GM11168 (cell line): Measurements from ENCODE around the gene ABHD1.

ENCODE experiments used
- in situ Hi-C: fragments of 300-500 bp; cut with MboI; formaldehyde crosslinking; loops from one replicate; pipeline ENCODE4 v1.12.0; 2022; ENCODE audit warnings: low sequenced_read_pairs; ENCODE audit not compliant: unreplicated experiment

ABHD1 gene

DNA sequence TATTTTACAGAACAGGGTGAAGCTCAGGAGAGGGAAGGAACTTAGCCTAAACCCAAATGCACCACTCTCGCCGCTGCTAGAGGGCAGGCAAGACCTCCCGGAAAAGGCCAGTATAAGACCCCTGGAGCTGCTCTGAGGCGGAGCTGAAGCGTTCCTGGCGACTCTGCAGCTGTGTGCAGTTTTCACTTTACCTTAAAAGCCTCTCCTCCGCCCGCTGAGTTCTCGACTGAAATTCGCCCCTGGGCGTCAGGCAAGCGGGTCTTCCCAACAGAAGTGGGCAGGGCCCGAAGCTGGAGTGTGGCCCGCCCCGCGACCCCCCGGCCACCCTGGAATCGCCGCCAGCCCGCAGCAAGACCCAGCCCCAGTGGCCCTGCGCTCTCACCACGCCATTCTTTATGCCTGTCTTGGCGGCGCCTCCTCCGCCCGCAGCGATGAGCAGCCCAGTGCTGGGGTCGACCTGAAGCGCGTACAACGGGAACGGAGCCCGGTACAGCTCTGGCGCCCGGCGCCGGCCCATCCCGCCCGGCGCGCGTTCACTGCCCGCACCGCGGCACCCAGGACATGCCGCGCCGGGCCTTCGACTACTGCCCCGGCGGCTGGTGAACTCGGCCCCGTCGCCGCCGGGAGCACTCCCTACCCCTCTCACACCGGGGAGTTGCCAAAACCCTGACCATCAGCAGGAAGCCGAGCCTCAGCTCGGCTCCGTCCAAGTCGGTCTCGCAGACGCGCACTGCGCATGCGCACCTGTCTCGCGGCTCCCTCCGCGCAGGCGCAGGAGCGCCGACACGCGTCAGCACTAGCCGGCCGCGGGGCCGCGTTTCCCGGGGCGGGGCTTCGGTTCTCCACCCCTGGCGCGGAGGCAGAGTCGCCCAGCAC lies 10.5 kb downstream of the ABHD1 start, which contains the start of gene PREB:
Gene PREB, minus strand, starts transcription at position 732 of the 876 bp plus-strand sequence. Its CDS starts 215 bp downstream, at position 517.
- in situ Hi-C loops = no loop called here

DNA sequence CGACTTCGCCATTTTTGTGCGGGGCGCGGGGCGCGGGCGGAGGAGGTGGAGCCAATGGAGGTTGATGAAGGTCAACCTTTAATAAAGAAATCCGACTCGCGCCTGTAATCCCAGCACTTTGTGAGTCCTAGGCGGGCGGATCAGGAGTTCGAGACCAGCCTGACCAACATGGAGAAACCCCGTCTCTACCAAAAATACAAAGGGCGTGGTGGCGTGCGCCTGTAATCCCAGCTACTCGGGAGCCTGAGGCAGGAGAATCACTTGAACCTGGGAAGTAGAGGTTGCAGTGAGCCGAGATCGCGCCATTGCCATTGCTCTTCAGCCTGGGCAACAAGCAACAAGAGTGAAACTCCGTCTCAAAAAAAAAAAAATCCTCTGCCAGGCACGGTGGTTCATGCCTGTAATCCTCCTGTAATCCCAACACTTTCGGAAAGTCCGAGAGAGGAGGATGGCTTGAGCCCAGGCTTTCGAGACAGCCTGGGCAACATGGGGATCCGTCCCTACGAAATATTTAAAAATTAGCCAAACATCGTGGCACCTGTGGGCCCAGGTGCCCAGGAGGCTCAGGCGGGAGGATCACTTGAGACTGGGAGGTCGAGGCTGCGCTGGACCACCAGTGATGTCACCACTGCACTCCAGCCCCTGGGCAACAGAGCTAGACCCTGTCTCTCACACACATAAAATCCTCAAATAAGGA lies 11.3 kb downstream of the ABHD1 start:
- in situ Hi-C loops = no loop called here

DNA sequence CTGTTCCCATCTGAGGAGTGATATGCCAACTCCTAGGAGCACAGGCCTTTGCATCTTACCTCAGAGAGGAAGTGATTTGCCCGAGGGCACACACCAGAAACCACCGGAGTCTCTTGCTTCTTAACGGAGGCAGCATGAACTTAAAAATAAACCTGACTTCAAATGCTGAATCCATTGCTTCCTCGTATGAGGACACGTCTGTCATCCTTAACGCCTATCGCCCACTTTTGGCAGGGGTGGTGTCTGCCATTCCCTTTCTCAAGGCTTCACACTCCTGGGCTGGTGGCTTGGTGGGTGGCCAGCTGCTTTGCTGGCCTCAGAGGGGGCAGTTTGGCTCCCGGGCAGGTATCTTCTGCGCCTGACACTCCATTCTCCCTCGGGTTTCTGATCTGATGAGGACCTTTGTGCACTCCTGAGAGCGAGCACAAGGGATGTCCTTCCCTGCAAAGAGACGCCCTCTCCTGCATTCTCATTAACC lies 11.9 kb downstream of the ABHD1 start:
- in situ Hi-C loops = no loop called here

DNA sequence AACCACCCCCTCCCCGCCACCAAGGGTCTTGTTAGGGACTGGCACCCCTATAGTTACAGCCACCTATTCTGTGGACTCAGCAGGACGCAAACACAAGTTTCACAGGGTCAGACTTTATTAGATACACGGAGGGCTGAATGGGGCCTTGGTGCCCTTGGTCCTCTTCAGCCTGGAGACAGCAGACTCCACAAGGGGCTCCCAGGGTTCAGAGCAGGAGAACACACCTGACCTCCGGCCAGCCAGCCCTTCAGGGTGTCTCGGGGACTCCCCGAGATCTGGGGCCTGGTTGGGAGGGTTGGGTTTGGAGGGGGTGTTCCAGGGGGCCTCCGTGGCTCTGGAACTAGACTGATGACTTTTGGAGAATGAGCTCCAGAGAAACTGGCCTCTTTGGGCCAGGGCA lies 13.1 kb downstream of the ABHD1 start:
- in situ Hi-C loops = no loop called here

DNA sequence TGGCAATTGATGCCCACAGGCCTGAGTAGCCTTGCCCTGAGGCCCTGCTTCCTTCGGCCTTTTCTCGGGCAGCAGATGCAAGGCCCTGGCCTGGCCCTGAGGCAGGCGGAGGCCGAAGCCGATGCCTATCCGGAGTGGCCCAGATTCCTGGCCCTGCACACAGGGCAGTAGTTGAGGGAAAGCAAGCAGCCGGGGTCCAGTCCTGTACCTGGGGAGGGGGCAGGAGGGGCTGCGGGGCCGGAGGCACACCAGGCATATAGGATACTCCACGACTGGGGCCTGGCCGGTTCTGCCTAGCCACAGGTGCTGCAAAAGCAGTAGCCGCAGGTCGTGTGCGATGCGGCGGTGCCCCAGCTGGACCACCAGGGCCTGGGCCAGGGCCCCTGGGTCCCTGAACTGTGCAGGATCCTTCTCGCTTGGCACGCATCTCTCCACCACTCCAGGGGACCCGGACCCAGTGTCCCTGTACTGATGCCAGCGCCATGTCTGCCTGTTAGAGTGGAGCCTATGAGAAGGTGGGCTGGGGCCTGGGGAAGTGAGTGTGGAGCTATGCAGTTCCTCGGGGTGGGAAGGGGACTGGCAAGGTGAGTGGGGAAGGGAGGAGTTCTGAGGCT lies 13.8 kb downstream of the ABHD1 start:
- in situ Hi-C loops = no loop called here

DNA sequence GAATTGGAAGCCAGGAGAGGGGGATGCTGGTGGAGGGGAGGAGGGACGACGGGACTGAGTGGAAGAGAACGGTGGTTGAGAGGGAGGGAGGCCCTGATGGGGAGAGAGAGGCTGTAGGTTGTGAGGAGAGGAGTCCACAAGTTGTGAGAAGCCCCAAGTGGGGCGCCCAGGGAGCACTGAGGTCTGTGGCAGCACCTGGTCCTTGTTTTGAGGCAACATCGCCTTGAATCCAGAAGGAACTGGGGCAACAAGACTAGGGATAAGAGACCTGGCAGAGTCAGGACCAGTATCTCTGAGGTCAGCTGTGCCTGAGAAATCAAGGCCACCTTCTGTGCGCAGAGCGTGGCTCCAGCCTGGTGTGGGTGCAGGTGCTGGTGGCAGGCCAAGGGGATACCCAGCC lies 14.5 kb downstream of the ABHD1 start:
- in situ Hi-C loops = no loop called here

DNA sequence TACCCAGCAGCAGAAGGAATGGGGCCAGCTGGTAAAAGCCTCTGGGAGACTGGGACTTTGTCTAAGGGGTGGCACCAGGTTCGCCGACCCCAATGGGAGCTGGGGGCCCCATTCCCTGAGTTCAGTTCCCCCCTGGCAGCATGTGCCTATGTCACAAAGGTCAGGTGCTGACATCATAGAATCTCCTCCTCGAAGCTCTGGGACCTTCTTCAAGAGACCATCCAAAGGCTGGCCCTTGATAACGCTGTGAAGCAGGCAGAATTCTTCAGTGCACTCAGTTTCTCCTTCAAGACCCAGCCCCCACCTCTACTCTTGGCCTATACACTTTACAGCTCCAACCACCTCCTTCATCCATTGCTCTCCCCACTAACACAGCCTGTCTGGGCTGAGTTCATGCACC lies 15.7 kb downstream of the ABHD1 start, which contains the start of gene PRR30:
Gene PRR30, minus strand, starts transcription at position 101 of the 400 bp plus-strand sequence. CDS start 1,081 bp downstream, outside the sequence.
- in situ Hi-C loops = no loop called here

DNA sequence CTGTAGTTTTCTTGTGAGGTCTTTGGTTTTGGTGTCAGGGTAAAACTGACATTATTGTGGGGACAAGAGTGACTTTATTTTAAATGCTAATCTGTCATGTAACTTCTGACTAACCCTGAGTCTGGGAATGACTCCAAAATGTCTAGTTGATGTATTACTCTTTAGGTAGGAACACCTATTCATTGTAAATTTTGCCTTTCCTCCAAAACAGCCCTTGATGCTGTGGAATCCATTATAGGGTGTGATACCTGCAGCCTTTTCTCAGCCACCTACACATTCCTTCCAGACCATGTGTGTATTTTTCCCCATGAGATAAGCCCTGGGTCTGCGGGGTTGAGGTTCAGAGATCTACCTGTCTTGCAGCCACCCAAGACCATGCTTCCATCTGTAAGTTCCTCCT lies 19.7 kb downstream of the ABHD1 start:
- in situ Hi-C loops = no loop called here

DNA sequence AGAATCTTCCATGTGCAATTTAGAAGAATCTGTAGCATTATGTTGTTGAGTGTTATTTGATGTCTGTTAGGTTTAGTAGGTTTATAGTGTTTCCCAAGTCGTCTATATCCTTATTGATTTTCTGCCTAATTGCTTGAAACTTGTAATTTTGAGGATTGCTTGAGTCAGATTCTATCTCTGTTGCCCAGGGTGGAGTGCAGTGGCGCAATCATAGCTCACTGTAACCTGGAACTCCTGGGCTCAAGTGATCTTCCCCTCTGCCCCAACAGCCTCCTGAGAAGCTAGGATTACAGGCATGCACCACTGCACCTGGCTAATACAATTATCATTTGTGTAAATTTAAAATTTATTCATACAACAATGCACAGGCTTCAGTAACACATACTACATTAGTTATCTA lies 22.1 kb downstream of the ABHD1 start:
- in situ Hi-C loops = no loop called here

DNA sequence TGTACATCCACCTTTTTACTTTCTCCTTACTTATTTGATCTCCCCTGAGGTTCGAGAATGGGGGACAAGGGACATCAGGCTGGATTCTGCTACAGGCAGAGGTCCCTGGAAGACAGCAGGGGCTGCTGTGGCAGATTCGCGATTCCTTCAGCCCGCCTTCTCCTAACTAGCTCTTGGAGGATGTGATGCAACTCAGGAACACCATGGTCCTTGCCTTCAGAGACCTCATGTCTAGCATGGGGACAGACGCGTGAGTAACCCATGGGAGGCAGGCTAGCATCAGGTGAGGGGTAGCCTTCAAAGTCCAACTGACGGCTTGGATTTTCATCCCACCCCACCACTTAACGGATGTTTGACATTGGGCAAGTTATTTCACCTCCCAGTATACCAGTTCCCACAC lies 24.3 kb downstream of the ABHD1 start:
- in situ Hi-C loops = no loop called here

DNA sequence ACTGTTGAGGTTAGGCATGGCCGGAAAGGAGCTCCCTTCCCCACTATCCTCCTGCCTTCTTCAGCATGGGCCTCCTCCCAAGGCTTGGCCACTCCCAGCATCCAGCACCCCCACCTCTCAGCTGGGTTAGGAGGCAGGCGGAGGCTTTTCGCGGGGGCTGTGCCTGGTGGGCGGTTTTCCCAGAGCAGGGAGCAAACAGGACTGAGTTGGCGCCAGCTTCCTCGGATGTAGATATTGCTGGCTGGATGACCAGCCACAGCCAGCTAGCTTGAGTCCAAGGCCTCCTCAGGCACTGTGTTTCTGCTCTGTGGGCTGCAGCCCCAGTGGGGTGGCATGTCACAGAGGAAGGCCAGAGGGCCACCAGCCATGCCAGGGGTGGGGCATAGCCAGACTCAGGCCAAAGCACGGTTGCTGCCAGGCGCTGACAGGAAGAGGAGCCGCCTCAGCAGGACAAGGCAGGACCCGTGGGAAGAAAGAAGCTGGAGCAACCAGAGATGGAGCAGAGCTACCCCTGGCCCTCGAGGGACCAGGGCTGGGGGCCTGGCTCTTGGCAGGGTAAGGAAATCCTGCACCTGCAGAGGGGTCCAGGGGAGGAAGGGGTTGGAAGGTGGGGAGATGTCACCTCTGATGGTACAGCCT lies 25.3 kb downstream of the ABHD1 start, which contains the start of gene TCF23:
Gene TCF23, plus strand, starts transcription at position 204 of the 639 bp plus-strand sequence. Its CDS starts 130 bp downstream, at position 334.
- in situ Hi-C loops = no loop called here

DNA sequence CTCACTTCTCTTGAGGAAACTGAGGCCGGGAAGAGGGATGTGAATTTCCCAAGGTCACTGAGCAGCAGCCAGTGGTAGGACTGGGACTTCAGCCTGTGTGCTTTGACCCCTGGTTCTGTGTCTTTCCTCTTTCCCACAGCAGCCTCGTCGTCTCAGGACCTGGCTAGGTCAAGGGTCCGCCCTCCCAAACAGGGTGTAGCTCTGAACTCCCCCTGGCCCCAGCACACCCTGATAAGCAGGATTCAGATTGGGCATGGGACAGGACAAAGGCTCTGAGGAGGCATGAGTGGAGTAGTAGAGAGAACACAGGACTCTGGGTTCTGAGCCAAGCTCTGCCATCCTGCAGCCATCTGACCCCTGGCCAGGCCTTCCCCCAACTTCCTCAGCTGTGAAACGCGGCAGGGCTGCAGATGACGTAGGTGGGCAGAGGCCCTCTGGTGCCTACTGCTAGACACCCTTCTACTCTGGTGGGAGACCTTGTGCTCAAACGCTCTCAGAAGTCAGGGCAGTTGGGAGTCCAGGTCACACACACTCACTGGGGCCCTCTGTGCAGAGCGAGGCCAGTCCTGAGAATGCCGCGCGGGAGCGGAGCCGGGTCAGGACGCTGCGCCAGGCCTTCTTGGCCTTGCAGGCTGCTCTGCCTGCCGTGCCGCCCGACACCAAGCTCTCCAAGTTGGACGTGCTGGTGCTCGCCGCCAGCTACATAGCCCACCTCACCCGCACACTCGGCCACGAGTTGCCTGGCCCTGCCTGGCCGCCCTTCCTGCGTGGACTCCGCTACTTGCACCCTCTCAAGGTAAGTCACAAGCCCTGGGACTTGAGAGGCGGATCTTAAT lies 26.2 kb downstream of the ABHD1 start:
- in situ Hi-C loops = no loop called here

DNA sequence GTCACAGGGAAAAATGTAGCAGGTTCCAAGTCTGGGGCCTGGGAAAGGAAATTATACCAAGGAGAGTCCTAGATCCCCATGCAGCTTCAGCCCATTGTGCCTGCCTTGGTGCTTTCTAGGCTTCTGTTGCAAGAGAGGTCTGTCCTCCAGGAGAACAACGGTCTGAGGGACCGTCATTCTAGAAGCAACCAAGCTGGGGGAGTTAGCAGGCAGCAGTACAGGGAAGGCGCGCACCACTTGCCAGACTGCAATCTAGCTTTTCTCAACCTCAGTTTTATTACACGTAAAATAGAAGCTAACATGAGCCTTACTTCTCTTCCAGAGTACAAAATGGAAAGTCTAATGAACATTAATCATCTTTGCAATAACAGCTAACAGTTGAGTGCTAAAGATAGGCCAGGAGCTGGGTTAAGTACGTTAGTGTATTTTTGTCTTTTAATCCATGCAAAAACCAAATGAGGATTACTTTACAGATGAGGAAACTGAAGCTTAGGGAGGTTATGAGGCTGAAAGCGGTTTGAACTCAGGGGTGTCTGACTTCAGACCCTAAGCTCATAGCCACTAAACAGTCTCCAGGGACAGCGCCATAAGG lies 27.1 kb downstream of the ABHD1 start:
- in situ Hi-C loops = no loop called here

DNA sequence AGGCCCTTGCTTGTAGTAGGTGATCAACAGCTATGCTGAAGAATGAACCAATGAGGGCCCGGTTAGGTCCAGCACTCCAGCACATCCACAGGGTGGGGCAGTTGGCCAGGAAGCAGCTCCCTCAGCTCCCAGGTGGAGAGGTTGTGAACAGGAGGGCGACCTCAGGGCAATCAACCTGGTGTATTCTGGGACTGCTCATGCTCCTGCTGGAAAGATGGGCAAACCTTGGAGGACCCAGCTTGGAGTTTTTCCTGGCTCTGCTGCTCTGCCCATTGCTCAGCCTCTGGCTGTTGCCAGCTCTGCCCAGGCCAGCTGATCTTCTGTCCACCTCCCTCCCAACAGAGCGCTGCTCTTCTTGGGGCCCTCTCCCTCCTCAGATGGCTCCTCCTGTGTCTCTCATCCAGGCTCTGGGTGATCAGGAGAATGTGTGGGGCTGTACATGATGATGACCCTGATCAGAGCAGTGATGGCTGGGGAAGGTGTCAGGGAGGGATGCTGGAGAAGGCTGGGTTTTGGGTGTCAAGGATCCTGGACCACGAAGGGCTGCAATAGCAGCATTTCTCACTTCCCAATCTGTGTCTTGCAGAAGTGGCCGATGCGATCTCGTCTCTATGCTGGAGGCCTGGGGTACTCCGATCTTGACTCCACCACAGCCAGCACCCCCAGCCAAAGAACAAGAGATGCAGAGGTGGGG lies 28.6 kb downstream of the ABHD1 start:
- in situ Hi-C loops = no loop called here

DNA sequence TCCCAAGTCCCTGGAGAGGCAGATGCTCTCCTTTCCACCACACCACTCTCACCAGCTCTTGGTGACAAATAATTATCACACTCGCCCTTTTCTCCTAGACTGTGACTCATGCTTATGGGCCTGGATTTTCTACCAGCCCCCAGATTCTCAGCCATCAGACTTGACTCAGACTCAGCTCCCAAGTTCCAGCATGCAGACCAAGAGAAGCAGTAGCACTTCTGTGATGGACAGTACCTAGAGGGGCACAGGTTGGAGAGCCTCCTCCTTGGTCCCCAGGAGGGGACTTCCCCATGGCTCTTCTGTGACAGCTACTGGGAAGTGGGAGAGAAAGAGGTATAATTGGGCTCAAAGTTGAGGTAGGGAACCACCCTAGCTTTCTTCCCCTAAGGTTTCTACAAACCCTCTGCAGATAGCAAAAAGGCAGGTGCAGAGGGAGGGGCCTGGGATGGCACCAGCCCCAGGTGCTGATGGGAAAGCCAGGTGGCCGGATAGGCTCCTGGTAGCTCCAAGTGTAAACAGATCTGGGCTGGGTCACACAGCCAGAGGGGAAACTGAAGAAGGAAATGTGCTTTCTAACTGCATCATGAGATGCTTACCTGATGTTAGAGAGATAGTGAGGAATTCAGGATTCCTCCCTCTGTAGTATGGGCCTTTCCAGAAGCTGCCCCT lies 29.3 kb downstream of the ABHD1 start:
- in situ Hi-C loops = no loop called here

DNA sequence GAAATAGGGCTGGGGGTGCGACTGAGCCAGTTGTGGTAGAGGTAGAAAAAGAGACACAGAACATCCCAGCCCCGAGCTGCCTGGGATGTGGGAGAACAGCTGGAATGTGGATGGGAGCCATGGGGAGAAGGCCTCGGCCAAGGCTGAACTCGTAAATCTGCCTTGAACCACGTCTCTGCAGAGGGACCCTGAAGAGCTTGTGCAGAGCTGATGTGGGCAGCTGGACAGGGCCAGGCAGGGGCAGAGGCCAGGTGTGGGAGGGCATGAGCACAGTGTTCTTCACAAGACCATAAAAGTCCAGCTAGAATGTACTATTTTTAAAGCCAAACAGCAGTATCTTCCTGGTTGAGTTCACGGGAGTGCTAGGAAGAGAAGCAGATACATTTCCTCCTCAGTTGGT lies 30.9 kb downstream of the ABHD1 start:
- in situ Hi-C loops = no loop called here

DNA sequence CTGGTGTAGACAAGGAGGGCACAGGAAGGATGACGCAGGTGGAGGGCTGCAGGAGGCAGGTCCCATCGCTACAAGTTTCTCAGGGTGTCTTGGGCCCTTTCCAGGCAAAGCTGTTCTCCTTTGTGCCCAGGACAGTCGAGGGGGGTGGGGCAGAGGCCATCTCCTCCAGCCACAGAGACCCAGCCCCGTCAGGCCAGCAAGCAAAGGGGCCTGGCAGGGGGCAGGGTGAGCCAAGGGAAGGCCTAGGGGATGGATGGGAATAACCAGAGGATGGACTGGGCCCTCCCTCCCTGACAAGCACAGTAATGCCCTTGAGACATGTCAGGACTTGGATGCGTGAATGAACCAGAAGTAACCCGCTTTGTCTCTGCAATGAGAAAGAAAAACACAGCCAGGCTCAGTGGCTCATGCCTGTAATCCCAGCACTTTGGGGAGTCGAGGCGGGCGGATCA lies 31.5 kb downstream of the ABHD1 start:
- in situ Hi-C loops = no loop called here

DNA sequence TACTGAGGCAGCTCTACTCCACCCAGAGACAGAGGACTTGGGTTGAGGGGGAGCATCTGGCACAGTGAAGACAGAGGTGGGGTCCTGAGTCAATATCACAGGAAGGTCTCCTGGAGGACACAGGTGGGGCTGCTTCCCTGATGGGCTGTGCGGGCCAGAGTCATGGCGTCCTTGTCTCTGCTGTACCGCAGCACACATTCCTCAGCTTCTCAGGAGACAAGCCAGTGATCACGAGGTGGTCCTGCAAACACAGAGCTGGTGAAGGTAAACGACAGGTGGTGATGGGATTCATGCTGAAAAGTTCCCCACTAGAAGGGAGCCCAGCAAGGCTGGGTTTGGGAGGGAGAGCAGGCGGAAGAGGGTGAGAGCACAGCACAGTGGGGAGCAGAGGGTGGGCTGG lies 34.9 kb downstream of the ABHD1 start:
- in situ Hi-C loops = no loop called here
